ENCODE measurements around the gene CRPPA. TPM values are rescaled to one million over a fixed set of nuclear protein-coding genes. Genes with fewer than 3 reads are reported as not detected.

Gene CRPPA
- total and polyA plus RNA-seq, 2 donors: 0.99 to 15.4 TPM

- H3K36me3 ChIP-seq (ENCODE audit: insufficient read depth): no peaks in the 10 kb centered on the region
- H3K4me3 ChIP-seq (ENCODE audit: low read depth, low read length): no peak overlapping the region
- DNase-seq (ENCODE audit: extremely low spot score): no peak
- peaks cover 1% of the 10 kb centered on the region for H3K4me1 ChIP-seq (ENCODE audit: insufficient read depth)
- 56% methylated on average over 1 of the region's 1 CpG for WGBS
- no peak overlapping the region for H3K27ac ChIP-seq (ENCODE audit: low read depth)
Observed at GRCh38 chr7:16417906-16418305, 3.4 kb downstream of the CRPPA start.

- no peaks in the 10 kb centered on the region for H3K36me3 ChIP-seq (ENCODE audit: insufficient read depth)
- no peak for DNase-seq (ENCODE audit: extremely low spot score)
- H3K27ac ChIP-seq (ENCODE audit: low read depth): no peak overlapping the region
- no peaks in the 10 kb centered on the region for H3K4me1 ChIP-seq (ENCODE audit: insufficient read depth)
- no peak overlapping the region for H3K4me3 ChIP-seq (ENCODE audit: low read depth, low read length)
- WGBS: 82% methylated on average over 7 of the region's 7 CpGs
Observed at GRCh38 chr7:16416289-16417282, 4.8 kb downstream of the CRPPA start.

- DNase-seq (ENCODE audit: extremely low spot score): no peak
- WGBS: 38% methylated on average over 8 of the region's 8 CpGs
- no peak overlapping the region for H3K4me3 ChIP-seq (ENCODE audit: low read depth, low read length)
- H3K36me3 ChIP-seq (ENCODE audit: insufficient read depth): no peaks in the 10 kb centered on the region
- no peak overlapping the region for H3K27ac ChIP-seq (ENCODE audit: low read depth)
- no peaks in the 10 kb centered on the region for H3K4me1 ChIP-seq (ENCODE audit: insufficient read depth)
Observed at GRCh38 chr7:16412274-16413254, 8.8 kb downstream of the CRPPA start.

GRCh38 chr7:16411391-16411790 lies 9.9 kb downstream of the CRPPA start:
- Histone ChIP-seq H3K27ac (ENCODE audit: low read depth) (no peak overlapping the region), H3K4me3 (ENCODE audit: low read depth, low read length) (no peak overlapping the region), H3K4me1 (ENCODE audit: insufficient read depth) (no peaks in the 10 kb centered on the region), H3K36me3 (ENCODE audit: insufficient read depth) (no peaks in the 10 kb centered on the region)
- no peak for DNase-seq (ENCODE audit: extremely low spot score)
- WGBS: 98% methylated on average over 2 of the region's 2 CpGs

- no peak overlapping the region for H3K27ac ChIP-seq (ENCODE audit: low read depth)
- H3K4me3 ChIP-seq (ENCODE audit: low read depth, low read length): no peak overlapping the region
- no peaks in the 10 kb centered on the region for H3K4me1 ChIP-seq (ENCODE audit: insufficient read depth)
- no peak for DNase-seq (ENCODE audit: extremely low spot score)
- no peaks in the 10 kb centered on the region for H3K36me3 ChIP-seq (ENCODE audit: insufficient read depth)
Observed at GRCh38 chr7:16409777-16410176, 11.6 kb downstream of the CRPPA start.

GRCh38 chr7:16404636-16405035 lies 16.7 kb downstream of the CRPPA start:
- DNase-seq (ENCODE audit: extremely low spot score): no peak
- no peak overlapping the region for H3K4me3 ChIP-seq (ENCODE audit: low read depth, low read length)
- H3K4me1 ChIP-seq (ENCODE audit: insufficient read depth): no peaks in the 10 kb centered on the region
- H3K27ac ChIP-seq (ENCODE audit: low read depth): no peak overlapping the region
- WGBS: 98% methylated on average over 1 of the region's 1 CpG
- H3K36me3 ChIP-seq (ENCODE audit: insufficient read depth): no peaks in the 10 kb centered on the region

- DNase-seq (ENCODE audit: extremely low spot score): no peak
- Histone ChIP-seq H3K27ac (ENCODE audit: low read depth) (no peak overlapping the region), H3K4me1 (ENCODE audit: insufficient read depth) (no peaks in the 10 kb centered on the region), H3K4me3 (ENCODE audit: low read depth, low read length) (no peak overlapping the region), H3K36me3 (ENCODE audit: insufficient read depth) (no peaks in the 10 kb centered on the region)
- 87% methylated on average over 1 of the region's 1 CpG for WGBS
Observed at GRCh38 chr7:16403475-16403874, 17.9 kb downstream of the CRPPA start.

- 93% methylated on average over 1 of the region's 1 CpG for WGBS
- Histone ChIP-seq H3K27ac (ENCODE audit: low read depth) (no peak overlapping the region), H3K4me3 (ENCODE audit: low read depth, low read length) (no peak overlapping the region), H3K4me1 (ENCODE audit: insufficient read depth) (no peaks in the 10 kb centered on the region), H3K36me3 (ENCODE audit: insufficient read depth) (no peaks in the 10 kb centered on the region)
- no peak for DNase-seq (ENCODE audit: extremely low spot score)
Observed at GRCh38 chr7:16402940-16403339, 18.4 kb downstream of the CRPPA start.

GRCh38 chr7:16402091-16402490 lies 19.2 kb downstream of the CRPPA start:
- Histone ChIP-seq H3K4me1 (ENCODE audit: insufficient read depth) (no peaks in the 10 kb centered on the region), H3K4me3 (ENCODE audit: low read depth, low read length) (no peak overlapping the region), H3K36me3 (ENCODE audit: insufficient read depth) (no peaks in the 10 kb centered on the region), H3K27ac (ENCODE audit: low read depth) (no peak overlapping the region)
- no peak for DNase-seq (ENCODE audit: extremely low spot score)

- no peaks in the 10 kb centered on the region for H3K4me1 ChIP-seq (ENCODE audit: insufficient read depth)
- H3K36me3 ChIP-seq (ENCODE audit: insufficient read depth): no peaks in the 10 kb centered on the region
- no peak overlapping the region for H3K27ac ChIP-seq (ENCODE audit: low read depth)
- no peak for DNase-seq (ENCODE audit: extremely low spot score)
- no peak overlapping the region for H3K4me3 ChIP-seq (ENCODE audit: low read depth, low read length)
Observed at GRCh38 chr7:16400893-16401275, 20.5 kb downstream of the CRPPA start.

- 92% methylated on average over 47 of the region's 47 CpGs for WGBS
- Histone ChIP-seq H3K36me3 (ENCODE audit: insufficient read depth) (no peaks in the 10 kb centered on the region), H3K4me1 (ENCODE audit: insufficient read depth) (no peaks in the 10 kb centered on the region), H3K27ac (ENCODE audit: low read depth) (no peak overlapping the region), H3K4me3 (ENCODE audit: low read depth, low read length) (no peak overlapping the region)
- DNase-seq (ENCODE audit: extremely low spot score): no peak
Observed at GRCh38 chr7:16399916-16400892, 21.1 kb downstream of the CRPPA start.

- Histone ChIP-seq H3K4me1 (ENCODE audit: insufficient read depth) (no peaks in the 10 kb centered on the region), H3K36me3 (ENCODE audit: insufficient read depth) (no peaks in the 10 kb centered on the region), H3K27ac (ENCODE audit: low read depth) (no peak overlapping the region), H3K4me3 (ENCODE audit: low read depth, low read length) (no peak overlapping the region)
- WGBS: 93% methylated on average over 32 of the region's 32 CpGs
- DNase-seq (ENCODE audit: extremely low spot score): no peak
Observed at GRCh38 chr7:16399265-16399831, 22.0 kb downstream of the CRPPA start.
